ENCODE measurements around the gene NCAM2. TPM values are rescaled to one million over a fixed set of nuclear protein-coding genes. Genes with fewer than 3 reads are reported as not detected.
"Not testable (repeated sequence)": the region's sequence is repeated elsewhere in the genome, so short reads cannot be mapped to it uniquely, and the experiment has no call there.

Gene NCAM2
- total RNA-seq, 1 donor from 2014 or later: under 0.01 TPM

DNA sequence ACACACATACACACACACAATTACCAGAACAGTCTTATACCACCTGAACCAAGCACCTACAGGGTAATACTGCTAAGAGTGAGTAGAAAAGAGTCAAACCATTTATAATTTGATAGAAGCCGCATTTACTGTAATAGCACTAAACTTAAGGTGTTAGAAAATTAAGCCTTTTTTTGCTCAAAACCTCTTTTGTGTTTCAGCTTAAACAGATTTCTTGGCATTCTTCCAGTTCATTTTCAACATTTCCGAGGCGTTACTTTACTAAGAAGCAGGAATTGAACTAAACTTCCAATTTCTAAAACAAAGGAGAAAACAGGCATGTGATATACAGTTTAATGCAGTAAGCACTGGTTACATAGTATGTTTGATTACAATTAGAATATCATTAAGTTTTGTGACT, 387.2 kb downstream of the NCAM2 start:
- H3K4me3 ChIP-seq (ENCODE audit: low read depth, low read length): no peak overlapping the region
- no peak for TF ChIP-seq CTCF (IDR thresholded peaks at IDR 0.05; ENCODE audit: insufficient read depth, low read length, poor library complexity, severe bottlenecking)

DNA sequence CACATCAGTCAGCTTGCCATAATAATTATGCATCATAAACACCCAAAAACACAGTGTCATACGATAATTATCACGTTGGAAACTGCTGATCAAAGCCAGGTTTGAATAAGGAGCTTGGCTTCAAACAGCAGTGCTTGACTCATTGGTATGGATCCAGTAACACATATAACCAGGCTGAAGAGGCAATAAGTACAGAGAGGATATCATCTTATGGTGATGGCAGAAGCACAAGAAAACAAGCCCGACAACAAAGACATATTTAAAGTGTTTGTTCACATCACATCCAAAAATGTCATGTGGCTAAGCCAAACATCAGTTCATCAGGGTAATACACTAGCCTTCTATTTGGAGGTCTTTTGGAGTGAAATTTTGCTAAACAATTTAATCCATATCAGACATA, 389.7 kb downstream of the NCAM2 start:
- no peak for TF ChIP-seq CTCF (IDR thresholded peaks at IDR 0.05; ENCODE audit: insufficient read depth, low read length, poor library complexity, severe bottlenecking)
- Histone ChIP-seq H3K27me3 (ENCODE audit: control insufficient read depth, insufficient read depth, low read length) (no peaks in the 10 kb centered on the region), H3K4me3 (ENCODE audit: low read depth, low read length) (no peak overlapping the region), H3K36me3 (ENCODE audit: control insufficient read depth, insufficient read depth, low read length) (no peaks in the 10 kb centered on the region)
- DNase-seq (ENCODE audit: low read depth): no peak

More for the DNA sequence above, 387.2 kb downstream of the NCAM2 start:
- no peak for DNase-seq (ENCODE audit: low read depth)
- Histone ChIP-seq H3K36me3 (ENCODE audit: control insufficient read depth, insufficient read depth, low read length) (no peaks in the 10 kb centered on the region), H3K27me3 (ENCODE audit: control insufficient read depth, insufficient read depth, low read length) (no peaks in the 10 kb centered on the region)

DNA sequence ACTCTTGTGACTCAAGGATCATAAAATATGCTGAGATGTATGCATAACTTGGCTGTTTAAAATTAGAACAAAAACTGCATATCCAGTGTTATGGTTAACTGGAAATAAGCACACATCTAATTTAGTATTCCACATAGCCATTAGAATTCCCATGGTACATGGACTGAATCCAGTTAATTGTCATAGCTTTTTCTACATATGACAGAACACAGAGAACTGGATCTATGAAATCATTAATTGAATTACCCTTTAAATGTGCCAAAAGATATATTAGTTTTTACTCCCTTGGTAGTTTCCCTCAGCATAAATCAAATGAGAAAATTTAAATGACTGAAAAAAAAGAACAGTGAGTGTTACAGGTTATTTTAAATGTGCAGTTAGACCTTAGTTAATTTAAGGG, 395.9 kb downstream of the NCAM2 start:
- Histone ChIP-seq H3K36me3 (ENCODE audit: control insufficient read depth, insufficient read depth, low read length) (no peaks in the 10 kb centered on the region), H3K4me3 (ENCODE audit: low read depth, low read length) (no peak overlapping the region), H3K27me3 (ENCODE audit: control insufficient read depth, insufficient read depth, low read length) (no peaks in the 10 kb centered on the region)
- DNase-seq (ENCODE audit: low read depth): no peak
- no peak for TF ChIP-seq CTCF (IDR thresholded peaks at IDR 0.05; ENCODE audit: insufficient read depth, low read length, poor library complexity, severe bottlenecking)

DNA sequence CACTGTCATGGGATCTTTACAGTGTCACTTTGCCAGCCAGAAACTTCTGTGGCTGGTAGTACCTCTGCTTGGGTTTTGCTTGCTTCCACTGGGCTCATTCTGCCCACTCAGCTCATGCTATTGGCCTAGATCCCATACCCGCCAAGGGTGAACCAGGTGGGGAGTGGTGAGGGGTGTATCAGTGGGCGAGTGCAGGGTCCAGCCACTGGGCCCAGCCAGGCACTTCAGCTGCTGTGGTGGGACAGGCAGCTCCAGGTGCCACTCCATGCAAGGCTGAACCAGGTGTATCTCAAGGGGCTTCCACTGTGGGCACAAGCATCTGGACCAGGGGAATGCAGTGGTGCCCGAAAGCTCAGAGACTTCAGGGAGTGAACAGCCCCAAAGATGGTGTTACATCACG, 398.2 kb downstream of the NCAM2 start:
- H3K4me3 ChIP-seq (ENCODE audit: low read depth, low read length): no peak overlapping the region
- H3K27me3 ChIP-seq (ENCODE audit: control insufficient read depth, insufficient read depth, low read length): no peaks in the 10 kb centered on the region
- no peak for TF ChIP-seq CTCF (IDR thresholded peaks at IDR 0.05; ENCODE audit: insufficient read depth, low read length, poor library complexity, severe bottlenecking)
- DNase-seq (ENCODE audit: low read depth): no peak
- no peaks in the 10 kb centered on the region for H3K36me3 ChIP-seq (ENCODE audit: control insufficient read depth, insufficient read depth, low read length)

DNA sequence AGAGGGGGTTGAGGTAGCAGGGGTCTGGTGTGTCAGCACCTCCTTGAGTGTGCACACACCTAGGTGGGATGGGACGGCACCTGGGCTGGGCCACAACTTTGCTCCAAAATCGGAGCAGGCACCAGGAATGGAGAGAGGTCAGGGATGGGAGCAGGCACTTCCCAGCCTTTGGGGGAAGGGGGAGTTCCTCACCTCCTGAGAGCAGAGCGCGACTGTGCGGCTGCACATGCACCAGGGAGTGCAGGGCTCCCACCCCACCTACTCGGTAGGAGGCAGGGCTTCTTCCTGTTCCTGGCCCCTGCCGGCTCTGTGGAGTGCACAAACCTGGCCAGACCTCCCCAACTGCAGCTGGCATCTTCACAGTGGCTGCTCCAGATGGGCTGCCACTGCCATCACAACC, 399.3 kb downstream of the NCAM2 start:
- no peak for DNase-seq (ENCODE audit: low read depth)
- Histone ChIP-seq H3K27me3 (ENCODE audit: control insufficient read depth, insufficient read depth, low read length) (no peaks in the 10 kb centered on the region), H3K4me3 (ENCODE audit: low read depth, low read length) (no peak overlapping the region), H3K36me3 (ENCODE audit: control insufficient read depth, insufficient read depth, low read length) (no peaks in the 10 kb centered on the region)
- no peak for TF ChIP-seq CTCF (IDR thresholded peaks at IDR 0.05; ENCODE audit: insufficient read depth, low read length, poor library complexity, severe bottlenecking)

GRCh38 chr21:21401444-21401843, 403.2 kb downstream of the NCAM2 start:
- TF ChIP-seq CTCF (IDR thresholded peaks at IDR 0.05; ENCODE audit: insufficient read depth, low read length, poor library complexity, severe bottlenecking): no peak
- H3K36me3 ChIP-seq (ENCODE audit: control insufficient read depth, insufficient read depth, low read length): no peaks in the 10 kb centered on the region
- no peaks in the 10 kb centered on the region for H3K27me3 ChIP-seq (ENCODE audit: control insufficient read depth, insufficient read depth, low read length)
- no peak for DNase-seq (ENCODE audit: low read depth)
- no peak overlapping the region for H3K4me3 ChIP-seq (ENCODE audit: low read depth, low read length)

- not testable (repeated sequence) for H3K4me3 ChIP-seq (ENCODE audit: low read depth, low read length); H3K36me3 ChIP-seq (ENCODE audit: control insufficient read depth, insufficient read depth, low read length); DNase-seq (ENCODE audit: low read depth); H3K27me3 ChIP-seq (ENCODE audit: control insufficient read depth, insufficient read depth, low read length)
These were observed 404.0 kb downstream of the NCAM2 start for GRCh38 chr21:21402187-21402586.

- H3K27me3 ChIP-seq (ENCODE audit: control insufficient read depth, insufficient read depth, low read length); H3K4me3 ChIP-seq (ENCODE audit: low read depth, low read length); DNase-seq (ENCODE audit: low read depth); H3K36me3 ChIP-seq (ENCODE audit: control insufficient read depth, insufficient read depth, low read length): not testable (repeated sequence)
These were observed 406.1 kb downstream of the NCAM2 start for GRCh38 chr21:21404261-21404660.

All from kidney epithelial cell (primary cell).